Measurements from ENCODE around the gene KRT31. TPM values are rescaled to one million over a fixed set of nuclear protein-coding genes. Genes with fewer than 3 reads are reported as not detected.
"Not testable (repeated sequence)": the region's sequence is repeated elsewhere in the genome, so short reads cannot be mapped to it uniquely, and the experiment has no call there.

Gene KRT31
- total RNA-seq, 4 donors from 2014 or later, result not detected

DNA sequence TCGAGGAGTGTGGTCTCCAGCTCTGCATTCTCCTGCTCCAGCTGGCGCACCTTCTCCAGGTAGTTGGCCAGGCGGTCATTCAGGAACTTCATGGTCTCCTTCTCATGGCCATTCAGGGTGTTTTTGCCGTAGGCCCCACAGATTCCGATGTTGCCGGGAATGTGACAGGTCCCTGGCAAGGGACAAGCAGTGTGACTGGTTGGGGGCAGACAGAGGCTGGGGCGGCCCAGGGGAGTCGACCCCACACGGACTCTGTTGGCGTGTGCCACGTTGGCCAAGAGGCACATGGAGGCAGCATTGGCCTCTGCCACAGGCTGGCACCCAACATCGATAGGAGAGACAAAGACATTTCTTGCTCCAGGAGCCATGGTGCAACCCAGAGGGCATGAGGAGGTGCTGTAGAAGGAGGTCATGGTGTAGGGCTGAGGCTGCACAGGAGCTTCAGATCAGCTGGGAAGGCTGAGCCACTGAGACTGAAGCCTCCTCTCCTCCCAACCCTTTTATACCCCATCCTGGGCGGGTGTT, 26.8 kb upstream of the KRT31 start, which contains the start of gene KRT37:
Gene KRT37 (minus strand): TSS at position 475 of the 525 bp plus-strand sequence. CDS start 62 bp downstream, at position 413.
- TF ChIP-seq, protein P1, sequence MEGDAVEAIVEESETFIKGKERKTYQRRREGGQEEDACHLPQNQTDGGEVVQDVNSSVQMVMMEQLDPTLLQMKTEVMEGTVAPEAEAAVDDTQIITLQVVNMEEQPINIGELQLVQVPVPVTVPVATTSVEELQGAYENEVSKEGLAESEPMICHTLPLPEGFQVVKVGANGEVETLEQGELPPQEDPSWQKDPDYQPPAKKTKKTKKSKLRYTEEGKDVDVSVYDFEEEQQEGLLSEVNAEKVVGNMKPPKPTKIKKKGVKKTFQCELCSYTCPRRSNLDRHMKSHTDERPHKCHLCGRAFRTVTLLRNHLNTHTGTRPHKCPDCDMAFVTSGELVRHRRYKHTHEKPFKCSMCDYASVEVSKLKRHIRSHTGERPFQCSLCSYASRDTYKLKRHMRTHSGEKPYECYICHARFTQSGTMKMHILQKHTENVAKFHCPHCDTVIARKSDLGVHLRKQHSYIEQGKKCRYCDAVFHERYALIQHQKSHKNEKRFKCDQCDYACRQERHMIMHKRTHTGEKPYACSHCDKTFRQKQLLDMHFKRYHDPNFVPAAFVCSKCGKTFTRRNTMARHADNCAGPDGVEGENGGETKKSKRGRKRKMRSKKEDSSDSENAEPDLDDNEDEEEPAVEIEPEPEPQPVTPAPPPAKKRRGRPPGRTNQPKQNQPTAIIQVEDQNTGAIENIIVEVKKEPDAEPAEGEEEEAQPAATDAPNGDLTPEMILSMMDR (IDR thresholded peaks at IDR 0.05), result no peak
- TF ChIP-seq EP300 (IDR thresholded peaks at IDR 0.05), result no peak
- TF ChIP-seq POLR2A (IDR thresholded peaks at IDR 0.05), result no peak
- Histone ChIP-seq H3K36me3 (no peaks in the 10 kb centered on the region), H3K27me3 (no peaks in the 10 kb centered on the region), H3K4me3 (no peak within 1 kb of the TSS), H3K9me3 (no peaks in the 10 kb centered on the region), H3K4me1 (peaks cover 0 to 8% (median 0%) of the 10 kb centered on the region in 4 donors), H3K27ac (no peak within 1 kb of the TSS)
- no peak for DNase-seq (ENCODE audit: low spot score in 2 of 2)
- WGBS, 2 donors, result 95 to 97% methylated on average over 8 to 13 of the region's 13 CpGs

DNA sequence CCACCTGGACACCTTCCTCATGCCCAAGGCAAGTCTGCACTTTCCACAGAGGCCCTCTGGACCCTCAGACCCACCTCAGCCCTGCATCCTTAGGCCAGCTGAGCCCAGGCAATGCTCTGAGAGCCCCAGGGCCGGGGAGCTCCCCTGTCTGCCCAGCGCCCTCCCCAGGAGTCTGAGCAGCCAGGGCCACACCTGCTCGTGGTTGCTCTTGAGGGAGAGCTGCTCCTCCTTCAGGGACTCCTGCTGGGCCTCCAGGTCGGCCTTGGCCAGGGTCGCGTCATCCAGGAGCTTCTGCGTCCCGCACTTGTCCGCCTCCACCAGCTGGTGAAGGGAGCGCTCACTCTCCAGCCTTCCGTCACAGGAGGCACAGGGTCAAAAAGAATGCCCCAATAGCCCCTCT, 25.2 kb upstream of the KRT31 start:
- H3K4me1 ChIP-seq; H3K4me3 ChIP-seq; H3K27ac ChIP-seq; H3K36me3 ChIP-seq; H3K9me3 ChIP-seq; DNase-seq (ENCODE audit: low spot score in 2 of 2); H3K27me3 ChIP-seq: not testable (repeated sequence)
- WGBS, 2 donors, result 89 to 95% methylated on average over 10 to 11 of the region's 11 CpGs

DNA sequence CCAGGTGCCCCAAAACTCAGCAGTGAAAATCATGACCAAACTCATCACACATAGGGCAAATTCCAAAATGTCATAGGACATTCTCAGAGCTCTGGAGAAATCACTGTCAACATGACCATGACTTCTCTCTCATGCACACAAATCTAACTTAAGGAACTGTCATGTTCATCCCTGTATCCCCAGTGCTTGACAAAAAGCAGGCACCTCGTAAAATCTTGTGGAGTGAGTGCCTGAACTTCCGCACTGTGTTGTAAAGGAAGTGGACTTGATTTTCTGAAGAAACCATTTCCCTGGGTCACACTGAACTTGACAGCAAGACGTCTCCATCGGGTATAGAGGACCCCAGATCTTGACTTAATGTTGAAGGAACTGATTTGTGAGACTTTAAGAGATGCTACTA, 24.2 kb upstream of the KRT31 start:
- Histone ChIP-seq H3K27me3 (no peaks in the 10 kb centered on the region), H3K36me3 (no peaks in the 10 kb centered on the region), H3K9me3 (no peaks in the 10 kb centered on the region), H3K4me3 (no peak overlapping the region), H3K4me1 (peaks cover 0 to 18% (median 0%) of the 10 kb centered on the region in 4 donors), H3K27ac (no peak overlapping the region)
- TF ChIP-seq, protein P1 (IDR thresholded peaks at IDR 0.05), result no peak
- TF ChIP-seq POLR2A (IDR thresholded peaks at IDR 0.05) (no peak), EP300 (IDR thresholded peaks at IDR 0.05) (no peak)
- 77 to 81% methylated on average over 4 of the region's 4 CpGs for WGBS, 2 donors
- no peak for DNase-seq (ENCODE audit: low spot score in 2 of 2)

DNA sequence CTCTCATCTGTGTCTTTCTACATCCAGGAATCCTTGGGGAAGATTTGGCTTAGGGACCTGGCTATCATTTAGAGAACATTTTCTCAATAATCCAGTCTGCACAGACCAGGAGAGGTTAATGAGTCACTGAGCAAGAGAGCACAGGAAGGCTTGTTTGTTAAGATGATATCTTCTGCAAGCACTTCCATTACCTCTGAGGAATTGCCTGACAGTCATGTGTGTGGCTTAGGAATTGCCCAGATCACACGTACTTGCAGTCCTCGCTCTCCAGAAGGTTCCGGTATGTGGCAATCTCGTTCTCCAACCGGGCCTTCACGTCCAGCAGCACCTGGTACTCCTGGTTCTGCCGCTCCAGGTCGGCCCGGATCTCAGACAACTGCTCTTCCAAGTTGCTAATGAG, 23.7 kb upstream of the KRT31 start:
- DNase-seq (ENCODE audit: low spot score in 2 of 2), result peak in 1 of 2 donors; percentile 38
- Histone ChIP-seq H3K36me3 (no peaks in the 10 kb centered on the region), H3K27me3 (no peaks in the 10 kb centered on the region), H3K4me3 (no peak overlapping the region), H3K27ac (no peak overlapping the region), H3K4me1 (peaks cover 0 to 23% (median 0%) of the 10 kb centered on the region in 4 donors), H3K9me3 (no peaks in the 10 kb centered on the region)
- 75 to 91% methylated on average over 9 of the region's 9 CpGs for WGBS, 2 donors
- TF ChIP-seq, protein P1 (IDR thresholded peaks at IDR 0.05), result no peak
- no peak for TF ChIP-seq EP300 (IDR thresholded peaks at IDR 0.05)

DNA sequence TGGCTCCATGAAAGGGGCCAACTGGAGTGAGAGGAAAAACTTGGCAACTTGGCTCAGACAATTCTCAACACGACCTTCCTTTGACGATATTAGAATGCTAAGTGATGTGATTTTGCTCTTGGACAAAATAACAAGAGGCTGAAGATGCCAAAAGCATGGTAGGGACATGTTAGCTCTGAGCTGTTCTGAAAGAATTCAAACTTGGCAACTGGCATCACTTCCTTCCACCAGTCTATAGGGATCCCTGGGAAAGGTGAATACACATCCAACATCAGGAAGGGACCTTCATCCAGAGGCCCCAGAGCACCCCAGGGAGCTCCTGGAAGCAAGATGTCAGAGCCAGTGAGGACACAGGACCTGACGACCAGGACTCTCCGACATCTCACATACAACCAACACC, 22.7 kb upstream of the KRT31 start:
- H3K4me3 ChIP-seq, result no peak overlapping the region
- peaks cover 0 to 29% (median 0%) of the 10 kb centered on the region in 4 donors for H3K4me1 ChIP-seq
- DNase-seq (ENCODE audit: low spot score in 2 of 2), result no peak
- no peak for TF ChIP-seq POLR2A (IDR thresholded peaks at IDR 0.05)
- no peak for TF ChIP-seq EP300 (IDR thresholded peaks at IDR 0.05)
- TF ChIP-seq, protein P1 (IDR thresholded peaks at IDR 0.05), result no peak
- no peaks in the 10 kb centered on the region for H3K27me3 ChIP-seq
- H3K9me3 ChIP-seq, result no peaks in the 10 kb centered on the region
- no peaks in the 10 kb centered on the region for H3K36me3 ChIP-seq
- WGBS, 2 donors, result 62 to 72% methylated on average over 4 of the region's 4 CpGs
- H3K27ac ChIP-seq, result no peak overlapping the region

DNA sequence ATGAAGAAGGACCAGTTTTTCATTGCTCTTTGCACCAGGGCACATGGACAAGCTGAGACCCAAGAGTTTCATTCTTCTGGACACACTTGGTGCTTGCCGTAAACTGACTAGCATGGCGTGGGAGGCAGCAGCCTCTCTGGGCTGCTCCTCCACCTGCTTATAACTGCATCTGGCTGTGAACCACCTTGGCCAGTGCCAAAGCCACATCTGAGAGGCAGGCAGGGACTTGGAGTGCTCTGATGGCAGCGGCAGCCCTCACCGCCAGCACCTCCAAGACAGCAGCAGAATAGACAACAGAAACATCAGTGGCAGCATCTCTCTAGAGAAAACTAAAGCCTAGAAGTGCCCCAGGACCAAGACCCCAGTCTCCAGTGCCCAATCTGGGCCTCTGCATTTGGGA, 22.3 kb upstream of the KRT31 start:
- no peak for DNase-seq (ENCODE audit: low spot score in 2 of 2)
- H3K9me3 ChIP-seq, result no peaks in the 10 kb centered on the region
- WGBS, 2 donors, result 96% methylated on average over 4 of the region's 4 CpGs
- H3K4me1 ChIP-seq, result peaks cover 0 to 29% (median 0%) of the 10 kb centered on the region in 4 donors
- TF ChIP-seq, protein P1 (IDR thresholded peaks at IDR 0.05), result no peak
- TF ChIP-seq POLR2A (IDR thresholded peaks at IDR 0.05), result no peak
- TF ChIP-seq EP300 (IDR thresholded peaks at IDR 0.05), result no peak
- H3K4me3 ChIP-seq, result no peak overlapping the region
- no peaks in the 10 kb centered on the region for H3K36me3 ChIP-seq
- no peak overlapping the region for H3K27ac ChIP-seq
- no peaks in the 10 kb centered on the region for H3K27me3 ChIP-seq
